ENCODE data around the gene KLF11. TPM values are rescaled to one million over a fixed set of nuclear protein-coding genes. Genes with fewer than 3 reads are reported as not detected.

The KLF11 gene
- 3.9 and 7.0 TPM in 2 replicates for total RNA-seq

DNA sequence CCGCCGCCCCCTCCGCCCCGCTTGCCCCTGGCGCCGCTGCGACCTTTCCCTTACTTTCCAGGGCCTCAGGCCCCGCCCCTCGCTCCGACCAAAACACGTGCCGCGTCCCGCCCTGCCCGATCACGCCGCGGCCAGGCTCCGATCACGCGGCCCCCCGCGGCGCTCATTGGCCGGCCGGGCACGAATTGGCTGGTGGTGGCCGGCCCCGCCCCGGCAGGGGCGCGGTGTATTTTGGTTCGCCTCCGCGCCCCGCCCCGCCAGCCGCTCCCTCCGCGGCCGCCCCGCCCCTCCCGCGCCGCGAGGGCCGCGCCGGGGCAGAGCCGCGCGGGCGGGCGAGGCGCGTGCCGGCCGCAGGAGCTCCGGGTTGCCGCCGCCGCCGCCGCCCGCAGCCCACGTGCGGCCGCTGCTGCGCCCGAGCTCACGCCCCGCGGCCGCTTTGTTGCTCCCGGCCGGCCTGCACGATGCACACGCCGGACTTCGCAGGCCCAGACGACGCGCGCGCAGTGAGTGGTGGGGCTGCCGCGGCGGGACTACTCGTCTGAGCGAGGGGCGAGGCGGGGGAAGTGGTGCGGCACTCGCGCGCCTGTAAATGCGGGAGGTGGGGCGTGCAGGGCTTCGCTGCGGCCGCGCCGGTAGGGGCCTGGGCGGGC lies at the start of gene KLF11:
Gene KLF11 (plus strand): TSS at position 295 of the 650 bp plus-strand sequence. CDS start 167 bp downstream, at position 462.

DNA sequence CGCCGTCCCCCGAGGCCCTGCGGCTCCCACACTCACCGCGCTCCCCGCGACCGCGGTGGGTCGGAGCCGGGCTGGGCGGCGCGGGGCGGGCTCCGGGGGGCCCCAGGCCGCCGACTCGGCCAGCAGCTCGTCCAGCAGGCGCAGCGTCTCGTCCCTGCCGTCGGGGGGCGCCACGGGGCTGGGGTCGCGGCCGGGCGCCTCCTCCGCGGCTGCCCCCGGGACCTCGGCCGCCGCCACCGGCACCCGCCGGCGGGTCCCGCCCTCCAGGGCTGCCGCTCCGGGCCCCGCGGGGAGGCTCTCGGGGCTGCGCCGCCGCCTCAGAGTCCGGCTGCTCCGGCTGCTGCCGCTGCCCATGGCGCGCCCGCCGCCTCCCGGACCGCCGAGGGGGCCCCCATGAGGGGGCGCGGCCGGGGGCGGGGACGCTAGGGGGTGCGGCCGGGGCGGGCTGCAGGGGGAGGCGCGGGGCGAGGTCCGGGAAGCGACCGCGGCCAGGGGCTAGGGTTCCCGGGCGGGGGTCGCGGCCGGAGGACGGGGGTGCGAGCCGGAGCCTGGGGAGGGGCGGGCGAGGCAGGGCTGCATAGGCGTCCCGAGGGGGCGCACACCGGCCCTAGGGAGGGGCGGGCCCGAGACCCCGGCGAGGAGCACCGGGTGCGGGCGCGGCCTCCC lies 36.7 kb downstream of the KLF11 start, which contains the start of gene CYS1:
Gene CYS1 (minus strand): TSS at position 542 of the 666 bp plus-strand sequence. CDS start 188 bp downstream, at position 354.

Small RNA genes within 50 kb of the gene (small RNA-seq; reads per million reads assigned to genes)
- not detected for gene RF00568 (ENCODE audit: low replicate concordance)

Other genes with a start within 250 kb of the KLF11 start
- 25.2 and 36.4 TPM in 2 replicates for gene TAF1B, start 200.1 kb upstream of the KLF11 start, total RNA-seq
- 0.14 and 0.22 TPM in 2 replicates for gene GRHL1, start 91.9 kb upstream of the KLF11 start, total RNA-seq
- 0.14 and 0.22 TPM in 2 replicates for gene CYS1, start 36.9 kb downstream of the KLF11 start, total RNA-seq
- 2.0 and 136 TPM in 2 replicates for gene RRM2, start 79.2 kb downstream of the KLF11 start, total RNA-seq